Kidney (tissue), 14 donors: ENCODE data around the gene ADAMTS12. TPM values are rescaled to one million over a fixed set of nuclear protein-coding genes. Genes with fewer than 3 reads are reported as not detected.

Source experiments
- DNase-seq, 5 donors: peaks; one replicate each; pipeline ENCODE4 v3.0.0-alpha.2; 2013 to 2020
- FAIRE-seq: peaks from 2 replicates; lab custom pipeline; 2012; peaks lifted over from hg19 to GRCh38; lab: Jason Lieb, UNC
- H3K27ac ChIP-seq, 2 donors: one replicate each; pipeline ENCODE4 v1.7.0; 2013; ENCODE audit warnings: low read depth in 2 of 2, low read length in 2 of 2, inconsistent platforms in 1 of 2
- H3K27me3 ChIP-seq: one replicate; pipeline ENCODE4 v1.7.1; 2013; ENCODE audit warnings: low read length, inconsistent platforms; ENCODE audit not compliant: control insufficient read depth, insufficient read depth
- H3K36me3 ChIP-seq, 3 donors: one replicate each; pipeline versions ENCODE4 v1.7.0 to v1.7.1; 2013; ENCODE audit warnings: low read length in 3 of 3, control low read depth in 1 of 3, inconsistent platforms in 1 of 3; ENCODE audit not compliant: insufficient read depth in 3 of 3, control insufficient read depth in 2 of 3
- H3K4me1 ChIP-seq, 3 donors: one replicate each; pipeline versions ENCODE4 v1.7.0 to v1.7.1; 2013; ENCODE audit warnings: low read length in 3 of 3, inconsistent platforms in 1 of 3, low read depth in 1 of 3; ENCODE audit not compliant: control insufficient read depth in 2 of 3, insufficient read depth in 2 of 3
- H3K4me3 ChIP-seq, 3 donors: one replicate each; pipeline versions ENCODE4 v1.7.0 to v1.8.1; 2013; ENCODE audit warnings: low read length in 3 of 3, control low read depth in 1 of 3, inconsistent platforms in 1 of 3
- H3K9ac ChIP-seq, 3 donors: one replicate each; pipeline versions ENCODE4 v1.7.0 to v1.7.1; 2013; ENCODE audit warnings: low read length in 3 of 3, control low read depth in 1 of 3, inconsistent platforms in 1 of 3
- H3K9me3 ChIP-seq, 3 donors: one replicate each; pipeline versions ENCODE4 v1.7.0 to v1.7.1; 2013; ENCODE audit warnings: low read length in 3 of 3, control low read depth in 1 of 3, inconsistent platforms in 1 of 3; ENCODE audit not compliant: control insufficient read depth in 2 of 3, insufficient read depth in 1 of 3
- CTCF ChIP-seq: IDR thresholded peaks from 3 replicates; pipeline ENCODE4 v1.5.1; 2012; ENCODE audit warnings: mild to moderate bottlenecking, moderate library complexity, borderline replicate concordance; ENCODE audit not compliant: insufficient read depth; ENCODE audit errors: extremely low read depth
- intact Hi-C: fragments of 100-400 bp; cut with DNase I; formaldehyde crosslinking; loops from one replicate; pipeline ENCODE4 v1.11.1; 2022
- polyA plus RNA-seq: library from polyadenylated mRNA; stranded (reverse); fragments of 350-450 nt; fragmentation: Illumina TruSeq; extraction: RNeasy Lipid Tissue Mini Kit (QIAGEN cat#74804); gene quantifications from one replicate; pipeline ENCODE4 v1.2.3, GENCODE V29; 2014; ENCODE audit warnings: low read depth, low replicate concordance; ENCODE audit not compliant: insufficient read depth
- total RNA-seq: library from RNA; stranded (reverse); fragmentation: NEBNext Ultra II Directional; extraction: Animal tissue kit (Norgen Biotek cat#: 25700); gene quantifications from one replicate; pipeline ENCODE4 v1.2.1, GENCODE V29; 2021
- donor health status: control.
- donor health status: control.
- donor health status: control.
- donor health status: control.
- donor health status: control.
- donor health status: DM: yes; HTN: yes; CAD: no.
- donor health status: Normal renal cell carcinoma (clear cell type).

Gene ADAMTS12
- total and polyA plus RNA-seq, 2 donors from 2014 or later, result 0.75 to 2.0 TPM

- FAIRE-seq (no peak), DNase-seq (no peak)
- no peaks in the 10 kb centered on the region for H3K36me3 ChIP-seq
- H3K9me3 ChIP-seq, result no peaks in the 10 kb centered on the region
- H3K27me3 ChIP-seq, result no peaks in the 10 kb centered on the region
- no peak for TF ChIP-seq CTCF
- H3K9ac ChIP-seq, result no peak overlapping the region
- no peaks in the 10 kb centered on the region for H3K4me1 ChIP-seq
- intact Hi-C loops, result no loop called here
- H3K4me3 ChIP-seq, result no peak overlapping the region
- H3K27ac ChIP-seq, result no peak overlapping the region
These were observed 299.5 kb downstream of the ADAMTS12 start for GRCh38 chr5:33592245-33592644.

GRCh38 chr5:33588654-33589372 is 303.0 kb downstream of the ADAMTS12 start:
- H3K4me3 ChIP-seq, result no peak overlapping the region
- no peaks in the 10 kb centered on the region for H3K9me3 ChIP-seq
- no peak overlapping the region for H3K9ac ChIP-seq
- H3K36me3 ChIP-seq, result no peaks in the 10 kb centered on the region
- TF ChIP-seq CTCF, result peak; percentile 62
- H3K27ac ChIP-seq, result no peak overlapping the region
- no peaks in the 10 kb centered on the region for H3K27me3 ChIP-seq
- H3K4me1 ChIP-seq, result no peaks in the 10 kb centered on the region
- DNase-seq (peak in 3 of 5 donors; percentile 16 to 54 (median 22)), FAIRE-seq (no peak)
- intact Hi-C loops, result no loop called here

GRCh38 chr5:33583332-33583731 is 308.5 kb downstream of the ADAMTS12 start:
- FAIRE-seq (no peak), DNase-seq (no peak)
- Histone ChIP-seq H3K36me3 (no peaks in the 10 kb centered on the region), H3K27me3 (no peaks in the 10 kb centered on the region), H3K9ac (no peak overlapping the region), H3K9me3 (no peaks in the 10 kb centered on the region), H3K27ac (no peak overlapping the region), H3K4me1 (no peaks in the 10 kb centered on the region), H3K4me3 (no peak overlapping the region)
- intact Hi-C loops, result no loop called here
- no peak for TF ChIP-seq CTCF
